GM18519 (cell line): Measurements from ENCODE around the gene GUCD1.
"Not testable (repeated sequence)": the region's sequence is repeated elsewhere in the genome, so short reads cannot be mapped to it uniquely, and the experiment has no call there.

Source experiments
- ATAC-seq: cut with Tn5 transposase; IDR thresholded peaks from one replicate; pipeline ENCODE4 v1.9.1; 2021; ENCODE audit warnings: mild to moderate bottlenecking, moderate library complexity; ENCODE audit not compliant: unreplicated experiment, low FRiP score

Gene GUCD1

DNA sequence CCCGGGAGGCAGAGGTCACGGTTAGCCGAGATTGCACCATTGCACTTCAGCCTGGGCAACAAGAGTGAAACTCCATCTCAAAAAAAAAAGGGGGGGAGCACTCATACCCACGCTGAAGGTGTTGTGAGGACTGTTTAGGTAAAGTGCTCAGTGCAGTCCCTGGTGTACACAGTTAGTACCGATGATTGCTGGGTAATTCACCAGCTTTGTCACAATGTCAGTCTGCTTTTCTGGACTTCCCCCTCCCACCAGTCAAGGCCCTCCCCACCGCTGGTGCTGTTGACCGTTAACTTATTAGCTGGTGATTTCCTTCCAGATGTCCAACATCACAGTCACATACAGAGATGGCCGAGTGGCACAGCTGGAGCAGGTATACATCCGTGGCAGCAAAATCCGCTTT, 12.7 kb upstream of the GUCD1 start:
- ATAC-seq = no peak

DNA sequence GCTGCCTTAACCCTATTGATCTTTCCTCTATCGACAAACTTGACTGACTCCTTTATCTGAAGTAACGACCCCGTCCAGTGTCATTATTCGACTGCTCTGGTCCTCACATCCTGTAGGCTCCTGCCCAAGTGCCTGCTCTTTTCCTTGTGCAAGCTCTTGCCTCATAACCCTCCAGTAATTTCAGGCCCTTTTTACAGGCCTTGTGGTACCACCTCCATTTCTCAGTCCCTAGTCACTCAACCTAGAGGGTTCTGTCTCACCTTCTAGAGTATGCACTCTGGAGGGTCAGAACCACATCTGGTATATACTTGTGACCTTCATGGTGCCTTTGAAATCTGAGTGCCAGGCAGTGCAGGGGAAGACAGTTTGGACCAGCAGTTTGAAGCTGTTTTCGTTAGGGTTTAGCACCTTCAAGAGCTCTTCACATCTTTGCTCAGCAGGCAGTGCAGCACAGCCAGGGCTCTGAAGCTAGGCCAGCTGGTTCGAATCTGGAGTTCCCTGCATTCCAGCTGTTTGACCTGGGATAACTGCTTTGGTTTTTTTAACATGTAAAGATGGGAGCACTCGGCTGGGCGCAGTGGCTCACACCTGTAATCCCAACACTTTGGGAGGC, 12.1 kb upstream of the GUCD1 start:
- no peak for ATAC-seq

- no peak for ATAC-seq
Observed at GRCh38 chr22:24565077-24565476, 10.1 kb upstream of the GUCD1 start.

DNA sequence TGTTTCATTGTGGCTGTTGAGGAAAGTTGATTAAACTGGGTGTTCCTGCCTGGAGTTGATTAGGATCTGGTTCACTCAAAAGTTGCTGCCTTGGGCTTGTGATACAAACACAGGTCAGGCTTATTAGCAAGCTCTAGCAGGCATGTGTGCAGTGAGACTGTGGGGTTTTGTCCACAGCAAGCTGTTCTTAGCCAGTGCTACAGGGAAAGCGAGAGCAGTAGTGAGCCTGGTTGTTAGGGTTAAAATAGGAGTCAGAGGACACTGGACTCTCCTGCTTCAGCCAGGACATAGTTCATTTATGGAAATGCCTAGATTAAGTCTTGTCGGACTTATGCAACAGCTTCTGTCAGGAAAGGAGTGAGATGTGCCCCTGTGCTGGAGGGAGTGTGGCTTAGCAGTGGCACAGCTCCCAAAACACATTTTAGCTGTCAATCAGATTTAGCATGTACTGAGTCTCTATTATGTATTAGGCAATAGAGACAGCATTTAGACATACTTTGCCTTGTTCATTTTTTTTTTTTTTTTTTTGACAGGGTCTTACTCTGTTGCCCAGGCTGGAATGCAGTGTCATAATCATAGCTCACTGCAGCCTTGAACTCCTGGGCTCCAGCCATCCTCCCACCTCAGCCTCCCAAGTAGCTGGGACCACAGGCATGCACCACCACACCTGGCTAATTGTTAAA, 9.6 kb upstream of the GUCD1 start:
- ATAC-seq = no peak

DNA sequence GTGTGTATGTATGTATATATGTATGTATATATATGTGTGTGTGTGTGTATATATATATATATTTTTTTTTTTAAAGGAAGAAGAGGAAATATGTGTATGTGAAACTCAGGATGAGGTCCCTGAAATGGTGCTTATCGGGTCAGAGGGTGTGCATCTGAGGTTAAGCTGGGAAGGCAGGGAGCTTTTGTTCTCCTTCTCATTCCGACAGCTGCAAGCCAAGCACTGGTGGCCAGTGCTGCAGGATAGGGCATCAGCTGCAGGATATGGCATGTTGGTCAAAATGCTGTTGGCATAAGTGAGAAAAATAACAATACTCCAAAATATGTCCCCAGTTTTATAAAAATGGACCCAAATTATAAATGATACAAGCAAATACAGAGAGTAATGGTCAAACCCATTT, 8.3 kb upstream of the GUCD1 start:
- no peak for ATAC-seq

- no peak for ATAC-seq
Observed at GRCh38 chr22:24559471-24559870, 4.5 kb upstream of the GUCD1 start.

DNA sequence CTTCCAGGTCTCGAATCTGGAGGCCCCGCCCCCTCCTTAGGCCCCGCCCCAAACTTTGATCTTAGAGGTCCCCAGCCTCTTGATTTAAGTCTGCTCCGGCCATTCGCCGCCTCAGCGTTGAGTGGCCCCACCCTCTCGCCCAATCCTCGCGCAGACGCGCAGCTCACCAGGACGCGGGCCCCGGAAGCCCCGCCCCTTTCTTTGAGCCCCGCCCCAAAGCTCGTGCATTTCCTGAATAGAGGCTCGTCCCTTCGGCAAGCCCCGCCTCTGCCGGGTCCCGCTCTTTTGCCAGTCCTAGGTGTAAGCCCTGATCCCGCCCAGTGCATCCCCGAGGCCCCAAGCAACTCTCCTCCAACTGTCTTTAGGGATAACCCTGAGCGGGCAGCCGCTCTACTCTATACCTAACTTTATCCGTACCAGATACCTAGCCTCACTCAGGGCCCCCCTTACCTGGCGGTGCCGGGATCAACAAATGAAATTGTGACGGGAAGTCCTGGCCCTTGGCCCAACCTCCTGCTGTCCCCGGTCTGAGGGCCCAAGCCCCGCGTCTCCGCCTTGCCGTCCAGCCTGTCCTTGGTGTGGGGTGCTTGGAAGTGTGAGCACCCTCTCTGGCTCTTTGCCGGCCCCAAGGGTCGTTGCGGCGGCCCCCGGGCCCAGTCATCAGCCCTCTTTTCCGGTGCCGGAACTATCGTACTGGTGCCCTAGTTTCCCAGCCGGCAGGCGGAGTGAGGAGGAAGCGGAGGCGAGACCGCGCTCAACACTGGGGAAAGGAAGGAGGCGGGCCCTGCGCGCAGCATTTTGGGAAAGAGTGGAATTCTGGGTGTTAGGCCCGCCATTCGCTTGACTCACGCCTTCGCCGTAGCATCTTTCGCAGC, 464 bp upstream of the GUCD1 start, which contains the start of gene SNRPD3:
TSS of gene SNRPD3 (plus strand) at position 835 of the 875 bp plus-strand sequence. CDS start 1,676 bp downstream, outside the sequence.
- ATAC-seq = peak; percentile 59

DNA sequence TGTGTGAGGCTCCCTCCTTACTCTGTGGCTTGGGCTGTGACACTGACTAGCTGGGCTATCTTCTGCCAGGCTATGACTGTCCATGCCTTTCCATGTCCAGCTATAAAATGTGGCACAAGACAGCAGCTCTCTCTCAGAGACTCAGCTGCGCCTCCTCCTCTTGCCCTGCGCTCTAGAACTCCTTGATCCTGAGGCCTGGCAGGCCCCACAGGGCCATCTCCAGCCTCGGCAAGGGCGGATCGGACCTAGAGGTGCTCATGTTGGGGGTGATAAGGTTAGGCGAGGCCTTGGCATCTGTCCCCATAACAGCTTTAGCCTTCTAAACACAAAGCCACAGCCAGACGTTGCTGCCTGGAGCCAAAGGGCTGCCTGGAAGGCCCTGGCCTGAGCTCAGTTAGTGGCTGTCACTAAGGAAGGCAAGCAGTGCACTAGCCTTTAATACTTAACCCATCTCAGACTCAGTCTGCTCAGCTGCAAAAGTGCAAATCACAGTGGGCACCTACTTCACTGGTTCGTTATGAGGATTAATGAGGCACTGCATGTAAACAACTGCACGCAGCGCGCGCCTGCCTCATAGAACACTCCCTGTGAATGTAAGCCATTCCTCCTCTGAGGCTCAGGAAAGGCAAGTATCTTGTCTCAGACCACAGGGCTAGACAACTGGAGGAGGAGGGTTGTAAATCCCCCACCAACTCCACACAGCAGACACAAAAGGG, 1.2 kb downstream of the GUCD1 start:
- ATAC-seq = no peak

GRCh38 chr22:24552503-24553286, 2.2 kb downstream of the GUCD1 start:
- not testable (repeated sequence) for ATAC-seq

DNA sequence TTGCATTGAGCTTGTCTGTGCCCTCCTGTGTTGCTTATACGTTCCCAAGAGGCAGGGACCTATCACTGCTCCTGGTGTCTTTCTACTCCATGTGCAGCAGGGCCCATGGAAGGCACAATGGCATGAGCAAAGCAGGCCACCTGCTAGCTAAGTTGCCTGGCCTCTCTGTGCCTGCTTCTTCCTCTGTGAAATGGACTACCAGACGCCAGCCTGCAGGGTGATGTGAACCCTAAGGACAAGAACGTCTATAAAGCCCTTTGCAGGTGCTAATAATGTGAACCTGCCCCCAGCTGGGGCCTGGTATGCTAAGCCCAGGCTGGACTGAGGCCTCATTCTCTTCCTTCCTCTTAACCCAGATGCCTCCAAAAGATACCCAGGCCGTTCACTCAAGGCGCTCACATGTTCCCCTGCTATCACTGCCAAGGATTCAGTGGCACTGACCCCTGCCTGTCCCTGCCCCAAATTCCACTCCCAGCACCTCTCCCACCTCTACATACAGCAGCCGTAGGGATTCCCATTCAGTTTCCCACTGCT, 4.0 kb downstream of the GUCD1 start:
- no peak for ATAC-seq

GRCh38 chr22:24550028-24550901, 4.7 kb downstream of the GUCD1 start:
- no peak for ATAC-seq

DNA sequence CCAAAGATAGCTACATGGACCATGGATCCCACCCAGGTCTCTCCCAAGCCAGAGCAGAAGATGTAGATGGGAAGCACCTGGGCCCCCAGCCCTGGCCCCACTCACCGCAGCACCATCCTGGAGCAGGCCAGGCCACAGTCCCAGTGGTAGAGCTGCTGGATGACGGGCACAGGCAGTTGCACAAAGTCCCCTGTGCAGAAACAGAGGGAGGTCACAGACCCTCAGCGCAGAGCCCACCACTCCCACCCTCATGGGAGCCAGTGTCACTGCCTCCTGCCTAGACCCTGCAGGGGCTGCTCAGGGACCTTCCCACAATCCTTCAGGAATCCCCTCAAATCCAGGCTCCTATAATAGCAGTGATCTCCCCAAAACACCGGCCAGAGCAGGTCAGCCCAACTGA, 6.1 kb downstream of the GUCD1 start:
- ATAC-seq = no peak

- ATAC-seq = no peak
Observed at GRCh38 chr22:24543679-24544243, 11.2 kb downstream of the GUCD1 start.

GRCh38 chr22:24543185-24543601, 11.7 kb downstream of the GUCD1 start:
- no peak for ATAC-seq

GRCh38 chr22:24542641-24543040, 12.3 kb downstream of the GUCD1 start:
- no peak for ATAC-seq

DNA sequence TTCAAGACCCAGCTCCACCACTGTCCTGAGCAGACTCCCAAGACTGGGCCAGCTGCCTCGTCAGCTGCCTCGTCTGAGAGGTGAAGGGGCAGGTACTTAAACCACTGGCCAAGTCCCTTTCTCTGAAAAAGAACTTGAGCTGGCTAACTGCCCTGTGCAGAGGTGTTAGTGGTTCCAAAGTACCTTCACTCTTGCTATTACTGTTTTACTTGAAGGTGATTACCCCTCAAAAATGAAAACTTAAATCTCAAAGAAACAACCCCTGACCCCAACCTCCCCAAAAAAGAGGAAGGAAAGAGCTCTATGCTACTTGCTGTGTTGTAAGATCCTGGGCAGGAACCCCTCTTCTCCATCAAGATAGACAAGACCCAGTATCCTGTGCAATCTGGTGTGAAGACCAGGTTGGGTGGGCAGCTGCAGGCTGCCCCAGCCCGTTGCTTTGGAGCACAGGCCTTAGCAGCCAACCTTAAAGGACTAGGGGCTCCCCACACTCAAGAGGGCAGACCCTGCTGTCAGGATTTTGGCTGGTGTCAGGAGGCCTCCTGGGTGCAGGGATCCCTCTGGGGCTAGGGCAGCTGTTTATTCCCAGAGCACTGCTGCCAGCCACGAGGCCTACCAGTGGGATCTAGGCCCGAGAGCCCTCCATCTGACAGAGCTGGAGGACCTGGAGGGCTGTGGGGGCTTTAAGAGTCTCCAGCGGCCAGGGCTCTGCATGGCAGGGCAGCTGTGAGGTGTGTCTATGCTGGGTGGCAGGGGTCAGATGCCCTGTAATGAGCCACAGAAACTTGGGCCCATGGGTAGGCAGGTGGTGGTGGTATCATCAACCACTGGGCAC, 13.0 kb downstream of the GUCD1 start:
- ATAC-seq = no peak

DNA sequence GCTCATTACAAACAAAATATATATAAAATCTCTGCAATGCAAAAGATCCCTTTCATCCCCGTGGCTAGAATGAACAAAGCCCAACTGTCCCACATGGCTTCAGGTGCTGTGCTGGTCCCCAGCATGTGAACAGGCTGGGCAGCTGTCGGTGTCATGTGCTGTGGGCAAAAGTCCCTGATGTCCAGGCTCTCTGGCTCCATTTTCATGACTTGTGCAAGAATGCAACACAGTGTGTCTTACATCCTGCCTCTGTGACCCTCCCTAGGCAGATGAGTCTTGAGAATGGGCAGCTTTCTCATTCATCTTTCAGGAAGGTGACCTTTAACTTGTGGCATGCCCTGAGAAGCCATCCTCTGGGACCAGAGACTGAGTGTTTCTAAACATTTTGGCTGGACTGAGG, 14.5 kb downstream of the GUCD1 start:
- no peak for ATAC-seq

DNA sequence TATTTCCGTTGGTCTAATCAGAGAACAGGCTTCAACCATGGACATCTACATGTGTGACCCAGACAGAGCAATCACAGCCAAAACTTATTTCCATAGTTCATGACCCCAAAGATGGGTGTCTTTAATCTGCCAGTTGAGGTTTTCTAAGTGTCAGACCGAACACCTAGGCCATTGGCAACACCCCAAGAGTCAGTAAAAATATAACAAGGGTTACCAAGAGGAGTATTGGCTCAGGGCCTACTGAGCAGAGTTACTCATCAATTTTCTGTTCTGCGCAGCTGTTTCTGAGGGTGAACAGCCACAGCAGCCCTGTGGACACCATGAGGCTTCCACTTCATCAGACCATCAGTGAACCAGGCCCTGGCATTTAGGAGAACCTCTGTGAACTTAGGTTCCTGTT, 18.8 kb downstream of the GUCD1 start:
- ATAC-seq = no peak
